ENCODE results near the gene WIZ.
"Not testable (repeated sequence)": the region's sequence is repeated elsewhere in the genome, so short reads cannot be mapped to it uniquely, and the experiment has no call there.

Gene WIZ

GRCh38 chr19:15449620-15450527 is at the start of gene WIZ:
Gene WIZ, minus strand, starts transcription at chr19:15449956. Its CDS starts 1,649 bp downstream, at chr19:15448307.
- DNase-seq (ENCODE audit: low read depth in 2 of 2), result peak; percentile 68 to 83

- DNase-seq (ENCODE audit: low read depth in 2 of 2), result no peak
Observed at GRCh38 chr19:15498910-15499309, 49.2 kb upstream of the WIZ start.

- DNase-seq (ENCODE audit: low read depth in 2 of 2), result no peak
Observed at GRCh38 chr19:15498156-15498858, 48.6 kb upstream of the WIZ start.

GRCh38 chr19:15495151-15495550 is 45.4 kb upstream of the WIZ start:
- DNase-seq (ENCODE audit: low read depth in 2 of 2), result no peak

- no peak for DNase-seq (ENCODE audit: low read depth in 2 of 2)
Observed at GRCh38 chr19:15488489-15489226, 38.9 kb upstream of the WIZ start.

GRCh38 chr19:15487038-15487437 is 37.3 kb upstream of the WIZ start:
- DNase-seq (ENCODE audit: low read depth in 2 of 2), result no peak

GRCh38 chr19:15485768-15486167 is 36.0 kb upstream of the WIZ start:
- DNase-seq (ENCODE audit: low read depth in 2 of 2), result not testable (repeated sequence)

GRCh38 chr19:15480996-15481395 is 31.2 kb upstream of the WIZ start:
- DNase-seq (ENCODE audit: low read depth in 2 of 2), result not testable (repeated sequence)

- no peak for DNase-seq (ENCODE audit: low read depth in 2 of 2)
Observed at GRCh38 chr19:15479391-15480345, 29.9 kb upstream of the WIZ start, which contains the start of gene PGLYRP2. Gene PGLYRP2, minus strand, starts transcription at chr19:15479501. Its CDS starts 130 bp downstream, at chr19:15479371.

- no peak for DNase-seq (ENCODE audit: low read depth in 2 of 2)
Observed at GRCh38 chr19:15476325-15476724, 26.6 kb upstream of the WIZ start.

GRCh38 chr19:15475611-15476010 is 25.9 kb upstream of the WIZ start:
- no peak for DNase-seq (ENCODE audit: low read depth in 2 of 2)

- DNase-seq (ENCODE audit: low read depth in 2 of 2), result no peak
Observed at GRCh38 chr19:15475169-15475568, 25.4 kb upstream of the WIZ start.

GRCh38 chr19:15473821-15474220 is 24.1 kb upstream of the WIZ start:
- not testable (repeated sequence) for DNase-seq (ENCODE audit: low read depth in 2 of 2)

GRCh38 chr19:15471639-15472101 is 21.9 kb upstream of the WIZ start:
- DNase-seq (ENCODE audit: low read depth in 2 of 2), result no peak

- no peak for DNase-seq (ENCODE audit: low read depth in 2 of 2)
Observed at GRCh38 chr19:15469513-15470297, 19.9 kb upstream of the WIZ start.

GRCh38 chr19:15468675-15469512 is 19.1 kb upstream of the WIZ start:
- DNase-seq (ENCODE audit: low read depth in 2 of 2), result no peak

GRCh38 chr19:15467734-15468214 is 18.0 kb upstream of the WIZ start:
- DNase-seq (ENCODE audit: low read depth in 2 of 2), result no peak

- peak in 1 of 2 donors; percentile 47 for DNase-seq (ENCODE audit: low read depth in 2 of 2)
Observed at GRCh38 chr19:15466851-15467733, 17.3 kb upstream of the WIZ start.
